ENCODE data around the gene SRRM4. TPM values are rescaled to one million over a fixed set of nuclear protein-coding genes. Genes with fewer than 3 reads are reported as not detected.

SRRM4 gene
- total RNA-seq, 1 donor from 2014 or later, result 1.4 TPM

GRCh38 chr12:118980407-118981014 lies 830 bp upstream of the SRRM4 start:
- Mint-ChIP-seq H3K4me3 (peak overlapping the region; percentile 78), H3K4me1 (ENCODE audit: unreplicated experiment) (no peaks in the 10 kb centered on the region), H3K27me3 (peaks cover 88% of the 10 kb centered on the region), H3K9me3 (no peaks in the 10 kb centered on the region), H3K36me3 (no peaks in the 10 kb centered on the region), H3K27ac (no peak overlapping the region)
- no peak for DNase-seq (ENCODE audit: extremely low spot score, unreplicated experiment)
- no peak for TF ChIP-seq CTCF (conservative IDR thresholded peaks at IDR 0.05)

- DNase-seq (ENCODE audit: extremely low spot score, unreplicated experiment), result no peak
- Mint-ChIP-seq H3K27ac (no peak overlapping the region), H3K4me3 (peak overlapping the region; percentile 78), H3K4me1 (ENCODE audit: unreplicated experiment) (no peaks in the 10 kb centered on the region), H3K9me3 (no peaks in the 10 kb centered on the region), H3K36me3 (no peaks in the 10 kb centered on the region), H3K27me3 (peaks cover 85% of the 10 kb centered on the region)
- no peak for TF ChIP-seq CTCF (conservative IDR thresholded peaks at IDR 0.05)
Measured at GRCh38 chr12:118982302-118982701, 961 bp downstream of the SRRM4 start.

- no peak for DNase-seq (ENCODE audit: extremely low spot score, unreplicated experiment)
- H3K9me3 Mint-ChIP-seq, result no peaks in the 10 kb centered on the region
- no peak for TF ChIP-seq CTCF (conservative IDR thresholded peaks at IDR 0.05)
- peaks cover 80% of the 10 kb centered on the region for H3K27me3 Mint-ChIP-seq
- H3K4me3 Mint-ChIP-seq, result peak overlapping the region; percentile 78
- H3K27ac Mint-ChIP-seq, result no peak overlapping the region
- no peaks in the 10 kb centered on the region for H3K36me3 Mint-ChIP-seq
- no peaks in the 10 kb centered on the region for H3K4me1 Mint-ChIP-seq (ENCODE audit: unreplicated experiment)
Measured at GRCh38 chr12:118982984-118983761, 1.8 kb downstream of the SRRM4 start.

- no peak for DNase-seq (ENCODE audit: extremely low spot score, unreplicated experiment)
- TF ChIP-seq CTCF (conservative IDR thresholded peaks at IDR 0.05), result no peak
- no peaks in the 10 kb centered on the region for H3K4me1 Mint-ChIP-seq (ENCODE audit: unreplicated experiment)
- no peak overlapping the region for H3K27ac Mint-ChIP-seq
- H3K9me3 Mint-ChIP-seq, result no peaks in the 10 kb centered on the region
- peaks cover 79% of the 10 kb centered on the region for H3K27me3 Mint-ChIP-seq
- no peak overlapping the region for H3K4me3 Mint-ChIP-seq
- no peaks in the 10 kb centered on the region for H3K36me3 Mint-ChIP-seq
Measured at GRCh38 chr12:118984161-118984943, 3.0 kb downstream of the SRRM4 start.

GRCh38 chr12:118986050-118986449 lies 4.7 kb downstream of the SRRM4 start:
- Mint-ChIP-seq H3K36me3 (no peaks in the 10 kb centered on the region), H3K4me1 (ENCODE audit: unreplicated experiment) (no peaks in the 10 kb centered on the region), H3K27ac (no peak overlapping the region), H3K27me3 (peaks cover 76% of the 10 kb centered on the region), H3K9me3 (no peaks in the 10 kb centered on the region), H3K4me3 (no peak overlapping the region)
- no peak for DNase-seq (ENCODE audit: extremely low spot score, unreplicated experiment)
- TF ChIP-seq CTCF (conservative IDR thresholded peaks at IDR 0.05), result no peak

Measured in type B pancreatic cell (in vitro differentiated cells).